Neuronal stem cell (in vitro differentiated cells): ENCODE measurements around the gene DIAPH2.

ENCODE experiments used
- DNase-seq: peaks from one replicate; pipeline ENCODE4 v3.0.0-alpha.2; 2013; ENCODE audit warnings: low spot score
- H2AFZ ChIP-seq: one replicate; pipeline ENCODE4 v1.6.1; 2013; ENCODE audit warnings: mild to moderate bottlenecking, low read length, inconsistent platforms
- H2AK5ac ChIP-seq: 2 replicates; pipeline ENCODE4 v1.6.1; 2013; ENCODE audit warnings: low read depth, mild to moderate bottlenecking, inconsistent platforms, low read length, moderate library complexity, mixed read lengths
- H2BK120ac ChIP-seq: 2 replicates; pipeline ENCODE4 v1.6.1; 2013; ENCODE audit warnings: low read depth, mild to moderate bottlenecking, inconsistent platforms, low read length, moderate library complexity, mixed read lengths
- H2BK12ac ChIP-seq: one replicate; pipeline ENCODE4 v1.6.1; 2013; ENCODE audit warnings: low read length, inconsistent platforms
- H2BK15ac ChIP-seq: 2 replicates; pipeline ENCODE4 v1.6.1; 2013; ENCODE audit warnings: mild to moderate bottlenecking, low read length, inconsistent platforms, mixed read lengths
- H2BK5ac ChIP-seq: one replicate; pipeline ENCODE4 v1.6.1; 2013; ENCODE audit warnings: inconsistent platforms, mild to moderate bottlenecking, low read length, moderate library complexity
- H3K14ac ChIP-seq: one replicate; pipeline ENCODE4 v1.6.1; 2013; ENCODE audit warnings: low read length, inconsistent platforms
- H3K18ac ChIP-seq: 2 replicates; pipeline ENCODE4 v1.6.1; 2013; ENCODE audit warnings: low read length, inconsistent platforms
- H3K23ac ChIP-seq: 2 replicates; pipeline ENCODE4 v1.6.1; 2013; ENCODE audit warnings: low read depth, mild to moderate bottlenecking, mixed read lengths, low read length, inconsistent platforms; ENCODE audit not compliant: poor library complexity
- H3K27ac ChIP-seq: replicated peaks from 3 replicates; pipeline ENCODE4 v1.5.1; 2013; ENCODE audit warnings: low read length, inconsistent platforms
- H3K27me3 ChIP-seq, 3 experiments: 2 replicates each; pipeline ENCODE4 v1.6.1; 2013; ENCODE audit warnings: low read length in 3 of 3, mild to moderate bottlenecking in 2 of 3, inconsistent platforms in 1 of 3, low read depth in 1 of 3, mixed read lengths in 1 of 3, moderate library complexity in 1 of 3; ENCODE audit not compliant: control insufficient read depth in 3 of 3, insufficient read depth in 3 of 3
- H3K36me3 ChIP-seq, 2 donors: replicated peaks in 1 of 2; 2 replicates each; pipeline ENCODE4 v1.6.1; 2013; ENCODE audit warnings: low read length in 2 of 2; ENCODE audit not compliant: control insufficient read depth in 2 of 2, insufficient read depth in 2 of 2
- H3K4ac ChIP-seq: 2 replicates; pipeline ENCODE4 v1.6.1; 2013; ENCODE audit warnings: inconsistent platforms, mild to moderate bottlenecking, low read length, moderate library complexity
- H3K4me1 ChIP-seq, 2 donors: 1 replicate in 1 of 2; 2 replicates in 1 of 2; pipeline ENCODE4 v1.6.1; 2013; ENCODE audit warnings: low read length in 2 of 2, low read depth in 1 of 2; ENCODE audit not compliant: control insufficient read depth in 2 of 2, insufficient read depth in 1 of 2
- H3K4me2 ChIP-seq: one replicate; pipeline ENCODE4 v1.6.1; 2013; ENCODE audit warnings: mild to moderate bottlenecking, low read length, inconsistent platforms; ENCODE audit not compliant: insufficient read depth, poor library complexity, severe bottlenecking
- H3K4me3 ChIP-seq, 2 donors: 2 replicates each; pipeline ENCODE4 v1.5.1; 2013; ENCODE audit warnings: low read length in 2 of 2, mild to moderate bottlenecking in 2 of 2, inconsistent platforms in 1 of 2, moderate library complexity in 1 of 2
- H3K79me1 ChIP-seq: one replicate; pipeline ENCODE4 v1.6.1; 2013; ENCODE audit warnings: low read depth, mild to moderate bottlenecking, inconsistent platforms, low read length, moderate library complexity
- H3K9ac ChIP-seq: one replicate; pipeline ENCODE4 v1.6.1; 2013; ENCODE audit warnings: mild to moderate bottlenecking, low read depth, low read length, inconsistent platforms; ENCODE audit not compliant: poor library complexity
- H3K9me3 ChIP-seq, 2 donors: replicated peaks in 1 of 2; 2 replicates each; pipeline versions ENCODE3 to v1.6.1; 2013; ENCODE audit warnings: low read length in 2 of 2, mild to moderate bottlenecking in 2 of 2, inconsistent platforms in 1 of 2, low read depth in 1 of 2, mixed read lengths in 1 of 2, moderate library complexity in 1 of 2; ENCODE audit not compliant: control insufficient read depth in 2 of 2, insufficient read depth in 1 of 2
- H4K8ac ChIP-seq: one replicate; pipeline ENCODE4 v1.6.1; 2013; ENCODE audit warnings: low read depth, mild to moderate bottlenecking, inconsistent platforms, low read length, moderate library complexity
- H4K91ac ChIP-seq: one replicate; pipeline ENCODE4 v1.6.1; 2013; ENCODE audit warnings: low read length, low read depth, mild to moderate bottlenecking, inconsistent platforms; ENCODE audit not compliant: poor library complexity
- WGBS, 2 donors: extraction: QIAGEN DNeasy Blood & Tissue Kit; methylation state at CpG; one replicate each; pipeline ENCODE4 v1.1.7; 2013; ENCODE audit warnings: missing lambda C conversion rate in 2 of 2, mixed read lengths in 1 of 2; ENCODE audit not compliant: insufficient read length in 2 of 2, insufficient replicate concordance in 1 of 2; ENCODE audit errors: extremely low coverage in 2 of 2; 5-methylcytosine and 5-hydroxymethylcytosine counted together

DIAPH2 gene

GRCh38 chrX:97332963-97333362 is 648.3 kb downstream of the DIAPH2 start:
- H4K8ac ChIP-seq = no peak overlapping the region
- no peak overlapping the region for H3K18ac ChIP-seq
- WGBS, 2 donors = no CpG with 5 or more reads among the region's 3 CpGs
- no peaks in the 10 kb centered on the region for H3K27me3 ChIP-seq
- no peaks in the 10 kb centered on the region for H3K36me3 ChIP-seq
- no peak overlapping the region for H2AK5ac ChIP-seq
- H2BK120ac ChIP-seq = no peak overlapping the region
- H3K9ac ChIP-seq = no peak overlapping the region
- no peak overlapping the region for H3K23ac ChIP-seq
- no peak overlapping the region for H3K4me2 ChIP-seq
- H3K4me3 ChIP-seq = no peak overlapping the region
- H3K4me1 ChIP-seq = no peaks in the 10 kb centered on the region
- no peak overlapping the region for H3K27ac ChIP-seq
- H2BK12ac ChIP-seq = no peak overlapping the region
- H2BK15ac ChIP-seq = no peak overlapping the region
- H3K14ac ChIP-seq = no peak overlapping the region
- no peak overlapping the region for H2AFZ ChIP-seq
- no peaks in the 10 kb centered on the region for H3K79me1 ChIP-seq
- H4K91ac ChIP-seq = no peak overlapping the region
- no peak overlapping the region for H3K4ac ChIP-seq
- no peak overlapping the region for H2BK5ac ChIP-seq
- H3K9me3 ChIP-seq = no peaks in the 10 kb centered on the region
- no peak for DNase-seq

GRCh38 chrX:97334850-97335249 is 650.2 kb downstream of the DIAPH2 start:
- H3K9me3 ChIP-seq = no peaks in the 10 kb centered on the region
- no peaks in the 10 kb centered on the region for H3K79me1 ChIP-seq

GRCh38 chrX:97344724-97345123 is 660.1 kb downstream of the DIAPH2 start:
- no peak overlapping the region for H3K18ac ChIP-seq
- H2AK5ac ChIP-seq = no peak overlapping the region
- H4K8ac ChIP-seq = no peak overlapping the region
- no peak overlapping the region for H2BK5ac ChIP-seq
- WGBS, 2 donors = no CpG with 5 or more reads among the region's 2 CpGs
- no peak overlapping the region for H2BK12ac ChIP-seq
- no peak overlapping the region for H3K4me3 ChIP-seq
- H3K27ac ChIP-seq = no peak overlapping the region
- H3K27me3 ChIP-seq = no peaks in the 10 kb centered on the region
- no peaks in the 10 kb centered on the region for H3K9me3 ChIP-seq
- H2BK120ac ChIP-seq = no peak overlapping the region
- peaks cover 0 to 4% of the 10 kb centered on the region in 2 donors for H3K4me1 ChIP-seq
- no peak overlapping the region for H2BK15ac ChIP-seq
- no peak overlapping the region for H3K14ac ChIP-seq
- no peaks in the 10 kb centered on the region for H3K36me3 ChIP-seq
- no peak overlapping the region for H2AFZ ChIP-seq
- H4K91ac ChIP-seq = no peak overlapping the region
- no peaks in the 10 kb centered on the region for H3K79me1 ChIP-seq
- H3K4me2 ChIP-seq = no peak overlapping the region
- no peak overlapping the region for H3K9ac ChIP-seq
- H3K4ac ChIP-seq = no peak overlapping the region
- DNase-seq = no peak
- H3K23ac ChIP-seq = no peak overlapping the region

More at GRCh38 chrX:97334850-97335249, 650.2 kb downstream of the DIAPH2 start:
- Histone ChIP-seq H3K14ac (no peak overlapping the region), H2BK5ac (no peak overlapping the region), H3K4me1 (no peaks in the 10 kb centered on the region), H3K36me3 (no peaks in the 10 kb centered on the region), H2BK12ac (no peak overlapping the region), H2BK15ac (no peak overlapping the region), H4K8ac (no peak overlapping the region), H3K18ac (no peak overlapping the region), H3K4ac (no peak overlapping the region), H2AFZ (no peak overlapping the region), H2AK5ac (no peak overlapping the region), H3K23ac (no peak overlapping the region), H2BK120ac (no peak overlapping the region), H3K27me3 (no peaks in the 10 kb centered on the region), H3K27ac (no peak overlapping the region), H4K91ac (no peak overlapping the region), H3K4me3 (no peak overlapping the region), H3K9ac (no peak overlapping the region), H3K4me2 (no peak overlapping the region)
- no CpG with 5 or more reads among the region's 9 CpGs for WGBS, 2 donors
- no peak for DNase-seq

- H2BK12ac ChIP-seq = no peak overlapping the region
- no peaks in the 10 kb centered on the region for H3K4me1 ChIP-seq
- no peak overlapping the region for H3K23ac ChIP-seq
Observed at GRCh38 chrX:97358941-97359340, 674.3 kb downstream of the DIAPH2 start.

More at GRCh38 chrX:97358941-97359340, 674.3 kb downstream of the DIAPH2 start:
- Histone ChIP-seq H3K9ac (no peak overlapping the region), H2AFZ (no peak overlapping the region), H3K4ac (no peak overlapping the region), H3K79me1 (no peaks in the 10 kb centered on the region), H3K4me2 (no peak overlapping the region), H2BK5ac (no peak overlapping the region), H4K8ac (no peak overlapping the region), H2BK15ac (no peak overlapping the region), H3K27me3 (no peaks in the 10 kb centered on the region), H3K27ac (no peak overlapping the region), H3K9me3 (no peaks in the 10 kb centered on the region), H3K4me3 (no peak overlapping the region), H2AK5ac (no peak overlapping the region), H3K14ac (no peak overlapping the region), H4K91ac (no peak overlapping the region), H3K36me3 (no peaks in the 10 kb centered on the region), H3K18ac (no peak overlapping the region), H2BK120ac (no peak overlapping the region)
- no peak for DNase-seq
- no CpG with 5 or more reads among the region's 2 CpGs for WGBS, 2 donors
